NK-92 treated with Interleukin-12 subunit alpha and Interleukin-12 subunit beta, amount 100 ng/mL, for 24 hours (cell line): ENCODE measurements around the gene LRRC8C.

Experiments
- DNase-seq: peaks from one replicate; lab custom pipeline; 2025; lab: John Stamatoyannopoulos, UW

The LRRC8C gene

DNA sequence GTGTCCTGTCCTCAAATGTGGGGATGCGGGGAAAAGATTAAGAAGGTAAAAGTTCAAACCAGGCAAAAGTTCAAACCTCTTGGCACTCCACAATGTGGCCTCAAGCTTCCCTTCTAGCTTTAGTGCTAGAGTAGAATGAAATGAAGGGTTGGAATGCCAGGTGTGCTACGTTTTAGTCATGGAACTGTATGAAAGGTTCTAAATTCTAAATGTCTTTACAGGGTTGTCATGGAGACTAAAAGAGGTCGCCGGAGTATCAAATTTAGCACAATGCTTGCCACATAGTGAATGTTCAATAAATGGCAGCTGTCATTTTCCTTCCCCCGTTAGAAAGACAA is 130.7 kb downstream of the LRRC8C start:
- DNase-seq, result no peak

DNA sequence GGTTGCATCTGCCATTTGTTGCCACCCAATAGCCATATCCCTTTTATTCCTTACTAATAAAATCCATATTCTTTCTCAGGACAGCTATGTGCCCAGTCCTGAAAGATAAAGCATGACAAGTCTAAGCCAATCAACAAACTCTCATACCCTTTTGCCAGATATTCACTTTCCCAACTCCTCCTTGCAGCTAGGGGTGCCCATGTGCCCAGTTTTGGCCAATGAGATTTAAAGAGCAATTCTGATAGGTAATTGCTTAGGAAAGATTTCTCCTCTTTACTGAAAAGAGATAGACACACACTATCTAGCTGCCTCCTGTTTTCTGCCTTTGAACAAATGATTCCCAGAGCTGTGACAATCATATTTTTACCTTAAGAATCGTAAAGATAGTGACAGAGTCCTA is 132.9 kb downstream of the LRRC8C start:
- no peak for DNase-seq

DNA sequence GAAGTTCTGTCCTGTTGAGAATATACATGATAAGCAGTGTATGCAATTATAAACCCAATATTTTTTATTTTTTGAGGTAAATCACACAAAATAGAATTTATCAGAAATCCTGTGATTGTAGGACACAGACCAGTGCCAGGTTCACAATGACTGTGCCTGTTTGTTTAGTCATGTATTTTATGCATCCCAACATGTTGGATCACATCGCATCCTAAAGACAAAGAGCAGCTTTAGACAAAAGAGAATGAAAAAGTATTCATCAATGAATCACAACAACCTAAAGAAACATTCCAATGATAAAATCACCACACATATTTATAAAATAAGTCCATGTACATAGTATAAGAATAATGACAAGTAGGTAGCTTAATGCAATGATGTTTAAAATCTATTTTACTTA is 134.7 kb downstream of the LRRC8C start:
- DNase-seq, result no peak
